ENCODE data around the gene ULBP3.
"Not testable (repeated sequence)": the region's sequence is repeated elsewhere in the genome, so short reads cannot be mapped to it uniquely, and the experiment has no call there.

The ULBP3 gene

GRCh38 chr6:150076196-150076893, 7.4 kb upstream of the ULBP3 start:
- no peak for DNase-seq (ENCODE audit: low read depth in 4 of 4, low spot score in 1 of 4)

DNA sequence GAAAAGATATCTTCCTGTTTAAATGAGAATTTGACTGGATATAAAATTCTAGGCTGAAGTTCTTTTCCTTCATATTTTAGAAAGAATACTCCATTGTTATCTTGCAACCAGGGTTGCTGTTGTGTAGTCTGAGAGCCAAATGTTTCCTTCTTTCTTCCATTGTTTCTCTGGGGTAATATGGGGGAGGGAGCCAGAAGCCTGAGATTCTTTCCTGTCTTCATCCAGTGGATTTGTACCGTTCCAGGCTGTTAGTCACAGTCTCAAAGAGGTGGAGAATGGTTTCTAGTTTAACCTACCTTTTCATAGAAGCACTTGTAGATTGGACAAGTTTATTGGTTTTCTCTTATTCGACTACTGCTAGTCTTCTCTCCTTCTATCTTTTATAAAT, 6.1 kb upstream of the ULBP3 start:
- DNase-seq (ENCODE audit: low read depth in 4 of 4, low spot score in 1 of 4) = no peak

DNA sequence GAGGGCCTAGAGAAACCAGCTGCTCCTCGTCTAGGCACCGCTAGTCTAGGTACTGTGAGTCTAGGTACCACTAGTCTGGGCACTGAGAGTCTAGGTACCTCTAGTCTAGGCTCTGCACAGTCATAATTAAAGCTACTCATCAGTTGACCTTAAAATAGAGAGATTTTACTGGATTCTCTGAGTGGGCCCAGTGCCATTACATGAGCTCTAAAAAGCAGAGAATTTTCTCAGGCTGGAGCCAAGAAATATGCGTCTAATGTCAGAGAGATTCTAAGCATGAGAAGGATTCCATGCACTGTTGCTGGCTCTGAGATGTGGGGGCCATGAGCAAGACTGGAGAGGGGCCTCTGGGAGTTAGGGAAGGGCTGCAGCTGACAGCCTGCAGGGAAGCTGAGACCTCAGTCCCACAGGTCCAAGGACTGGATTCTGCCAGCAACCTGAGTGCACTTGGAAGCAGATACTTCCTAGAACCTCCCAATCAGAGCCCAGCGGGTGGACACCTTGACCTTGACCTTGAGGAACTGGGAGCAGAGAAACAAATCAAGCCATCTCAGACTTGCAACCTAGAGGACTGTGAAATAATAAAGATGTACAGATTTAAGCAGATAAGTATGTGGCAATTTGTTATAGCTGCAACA, 5.6 kb upstream of the ULBP3 start:
- DNase-seq (ENCODE audit: low read depth in 4 of 4, low spot score in 1 of 4) = not testable (repeated sequence)

DNA sequence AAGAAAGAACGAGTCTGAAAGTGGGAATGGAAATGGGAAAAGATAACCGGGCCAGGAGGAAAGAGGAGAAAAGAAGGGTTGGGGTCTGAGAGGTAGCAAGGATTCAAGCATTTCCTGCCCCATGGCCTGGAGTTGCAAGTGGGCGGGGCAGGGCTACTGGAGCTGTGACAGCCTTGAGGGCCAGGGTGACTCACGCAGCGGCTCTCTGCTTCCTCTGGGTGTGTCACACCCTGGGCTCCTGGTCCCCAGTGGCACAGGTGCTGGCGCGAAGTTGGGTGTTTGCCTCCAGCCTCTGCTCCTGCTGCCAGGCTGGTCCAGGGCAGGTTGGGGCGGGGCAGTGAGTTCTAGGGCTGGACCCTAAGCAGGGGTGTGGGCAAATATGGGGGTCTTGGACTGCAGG, 3.3 kb upstream of the ULBP3 start:
- DNase-seq (ENCODE audit: low read depth in 4 of 4, low spot score in 1 of 4) = peak in 1 of 4 experiments; percentile 13

DNA sequence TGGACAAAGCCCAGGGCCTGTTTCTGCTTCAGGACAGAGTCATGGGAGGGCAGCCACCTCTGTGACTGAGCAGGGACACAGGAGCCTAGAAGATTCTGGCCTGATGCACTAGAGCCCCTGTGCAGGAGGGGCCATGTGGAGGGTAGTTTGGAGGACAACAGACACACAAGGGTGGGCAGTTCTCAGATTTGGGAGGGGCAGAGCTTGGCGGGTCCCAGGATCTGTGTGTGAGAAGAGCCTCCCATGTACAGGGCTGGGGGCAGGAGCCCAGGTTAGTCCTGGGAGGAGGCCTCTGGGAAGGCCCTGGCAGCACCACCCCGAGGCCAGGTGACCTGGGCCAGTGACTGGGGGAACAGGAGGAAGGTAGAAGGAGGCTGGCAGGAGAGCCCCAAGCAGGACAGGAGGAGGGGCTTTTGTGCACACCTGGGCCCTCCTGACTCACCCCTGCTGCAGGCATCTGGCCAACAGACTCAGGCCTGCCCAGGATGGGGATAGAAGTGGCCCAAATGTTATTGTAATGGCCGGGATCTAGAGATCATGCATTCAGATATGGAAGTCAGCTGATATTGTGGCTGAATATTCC, 1.4 kb upstream of the ULBP3 start:
- no peak for DNase-seq (ENCODE audit: low read depth in 4 of 4, low spot score in 1 of 4)

- no peak for DNase-seq (ENCODE audit: low read depth in 4 of 4, low spot score in 1 of 4)
Observed at GRCh38 chr6:150069706-150070105, 785 bp upstream of the ULBP3 start.

DNA sequence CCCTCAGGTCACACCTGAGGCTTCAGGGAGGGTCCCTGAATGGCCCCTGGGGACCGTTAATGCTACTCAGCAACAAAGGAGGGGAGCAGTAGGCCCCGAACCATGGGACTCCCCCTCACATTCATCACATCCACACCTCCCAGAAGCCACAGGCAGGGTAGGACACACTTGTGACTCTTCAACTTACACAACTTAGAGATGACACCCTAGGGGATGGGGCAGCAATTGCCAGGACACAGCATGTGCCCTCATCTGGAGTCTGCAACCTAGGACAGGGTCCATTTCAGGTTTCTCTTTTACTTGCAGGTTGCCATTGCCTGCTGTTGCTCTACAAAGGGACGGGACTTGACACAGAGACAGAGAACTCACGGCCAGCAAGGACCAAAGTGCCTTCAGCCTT, 770 bp downstream of the ULBP3 start:
- DNase-seq (ENCODE audit: low read depth in 4 of 4, low spot score in 1 of 4) = no peak

GRCh38 chr6:150065083-150065482, 3.8 kb downstream of the ULBP3 start:
- DNase-seq (ENCODE audit: low read depth in 4 of 4, low spot score in 1 of 4) = no peak

DNA sequence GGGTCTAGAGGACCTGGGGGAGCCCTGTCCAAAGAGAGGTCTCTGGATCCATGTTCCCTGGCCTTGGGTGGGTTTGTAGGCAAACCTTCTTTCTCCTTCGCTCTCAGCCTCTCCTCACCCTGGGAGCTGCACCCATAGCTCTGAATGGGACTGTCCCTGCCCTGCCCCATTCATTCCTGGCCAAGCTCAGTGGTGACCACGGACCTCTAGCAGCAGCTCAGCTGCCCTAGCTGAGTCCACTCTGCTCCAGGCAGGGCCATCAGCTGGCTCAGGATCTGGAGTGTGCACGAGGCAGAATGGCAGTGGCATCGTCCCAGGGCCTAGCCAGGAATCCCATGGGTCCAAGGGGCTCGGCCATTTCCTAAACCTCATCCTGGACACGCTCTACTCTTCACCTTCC, 5.3 kb downstream of the ULBP3 start:
- DNase-seq (ENCODE audit: low read depth in 4 of 4, low spot score in 1 of 4) = no peak

DNA sequence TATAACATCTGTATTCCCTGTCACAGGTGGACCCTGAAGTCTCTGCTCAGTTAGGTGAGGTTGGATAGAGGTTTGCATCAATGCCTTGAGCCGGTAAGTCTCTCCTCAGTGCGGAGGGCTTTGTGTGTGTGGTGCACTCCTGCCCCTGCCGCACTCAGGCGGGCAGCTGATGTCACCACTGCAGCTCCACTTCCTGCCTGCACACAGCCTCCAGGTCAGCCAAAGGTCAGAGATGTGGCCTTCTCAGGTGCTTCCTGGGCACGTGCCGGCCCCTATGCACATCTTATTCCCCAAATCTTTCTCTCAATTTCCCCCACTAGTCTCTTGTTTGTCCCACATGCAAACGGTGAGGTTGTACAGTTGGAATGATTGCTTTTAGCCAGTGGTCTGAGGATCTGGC, 8.9 kb downstream of the ULBP3 start:
- DNase-seq (ENCODE audit: low read depth in 4 of 4, low spot score in 1 of 4) = not testable (repeated sequence)

DNA sequence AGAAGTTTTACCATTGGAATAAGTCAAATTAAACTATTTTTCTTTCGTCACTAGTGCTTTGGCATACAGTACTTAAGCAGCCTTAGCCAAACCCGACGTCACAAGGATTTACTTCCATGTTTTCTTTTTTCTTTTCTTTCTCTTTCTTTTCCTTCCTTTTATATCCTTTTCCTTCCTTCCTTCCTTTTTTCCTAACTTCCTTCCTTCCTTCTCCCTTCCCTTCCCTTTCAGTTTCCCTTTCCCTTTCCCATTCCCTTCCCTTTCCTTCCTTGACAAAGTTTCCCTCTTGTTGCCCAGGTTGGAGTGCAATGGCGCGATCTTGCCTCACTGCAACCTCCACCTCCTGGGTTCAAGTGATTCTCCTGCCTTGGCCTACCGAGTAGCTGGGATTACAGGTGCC, 9.9 kb downstream of the ULBP3 start:
- no peak for DNase-seq (ENCODE audit: low read depth in 4 of 4, low spot score in 1 of 4)

- no peak for DNase-seq (ENCODE audit: low read depth in 4 of 4, low spot score in 1 of 4)
Observed at GRCh38 chr6:150058231-150058792, 10.6 kb downstream of the ULBP3 start.

GRCh38 chr6:150057501-150057951, 11.4 kb downstream of the ULBP3 start:
- DNase-seq (ENCODE audit: low read depth in 4 of 4, low spot score in 1 of 4) = no peak

GRCh38 chr6:150056916-150057315, 12.0 kb downstream of the ULBP3 start:
- no peak for DNase-seq (ENCODE audit: low read depth in 4 of 4, low spot score in 1 of 4)

DNA sequence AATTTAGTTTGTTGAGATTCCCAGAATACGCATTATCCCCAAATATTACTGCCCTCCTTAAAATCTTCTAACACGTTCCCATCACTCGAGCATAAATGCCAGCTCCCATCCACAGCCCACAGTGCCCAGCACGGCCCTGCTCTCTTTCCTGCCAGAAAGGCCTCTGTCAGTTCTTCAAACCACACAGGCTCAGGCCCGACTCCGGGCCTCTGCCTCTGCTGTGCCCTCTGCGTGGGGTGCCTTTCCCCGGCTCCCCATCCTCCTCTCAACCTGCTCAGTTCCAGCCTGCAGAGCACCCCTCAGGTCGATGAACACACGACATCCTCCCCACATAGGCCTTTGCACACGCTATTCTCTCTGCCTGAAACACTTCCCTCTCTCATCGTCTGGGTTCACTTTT, 12.8 kb downstream of the ULBP3 start:
- no peak for DNase-seq (ENCODE audit: low read depth in 4 of 4, low spot score in 1 of 4)

DNA sequence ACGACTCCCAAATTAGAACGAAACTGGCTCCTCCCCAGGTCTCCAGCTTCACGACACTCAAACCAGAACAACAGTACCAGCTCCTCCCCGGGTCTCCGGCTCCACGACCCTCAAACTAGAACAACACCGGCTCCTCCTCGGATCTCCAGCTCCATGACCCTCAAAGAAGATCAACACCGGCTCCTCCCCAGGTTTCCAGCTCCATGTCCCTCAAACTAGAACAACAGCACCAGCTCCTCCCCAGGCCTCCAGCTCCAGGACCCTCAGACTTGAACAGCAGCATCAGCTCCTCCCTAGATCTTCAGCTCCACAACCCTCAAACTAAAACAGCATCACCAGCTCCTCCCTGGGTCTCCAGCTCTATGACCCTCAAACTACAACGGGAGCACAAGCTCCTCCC, 13.8 kb downstream of the ULBP3 start:
- DNase-seq (ENCODE audit: low read depth in 4 of 4, low spot score in 1 of 4) = no peak

DNA sequence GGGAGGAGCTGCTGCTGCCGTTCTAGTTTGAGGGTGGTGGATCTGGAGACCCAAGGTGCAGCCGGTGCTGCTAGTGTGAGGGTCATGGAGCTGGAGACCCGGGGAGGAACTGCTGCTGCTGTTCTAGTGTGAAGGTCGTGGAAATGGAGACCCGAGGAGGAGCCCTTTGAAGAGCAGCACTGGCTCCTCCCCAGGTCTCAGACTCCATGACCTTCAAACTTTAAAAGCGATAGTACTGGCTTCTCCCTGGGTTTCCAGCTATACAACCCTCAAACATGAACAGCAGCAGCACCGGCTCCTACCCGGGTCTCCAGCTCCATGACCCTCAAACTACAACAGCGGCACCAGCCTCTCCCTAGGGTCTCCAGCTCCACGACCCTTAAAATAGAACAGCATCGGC, 15.5 kb downstream of the ULBP3 start:
- no peak for DNase-seq (ENCODE audit: low read depth in 4 of 4, low spot score in 1 of 4)

DNA sequence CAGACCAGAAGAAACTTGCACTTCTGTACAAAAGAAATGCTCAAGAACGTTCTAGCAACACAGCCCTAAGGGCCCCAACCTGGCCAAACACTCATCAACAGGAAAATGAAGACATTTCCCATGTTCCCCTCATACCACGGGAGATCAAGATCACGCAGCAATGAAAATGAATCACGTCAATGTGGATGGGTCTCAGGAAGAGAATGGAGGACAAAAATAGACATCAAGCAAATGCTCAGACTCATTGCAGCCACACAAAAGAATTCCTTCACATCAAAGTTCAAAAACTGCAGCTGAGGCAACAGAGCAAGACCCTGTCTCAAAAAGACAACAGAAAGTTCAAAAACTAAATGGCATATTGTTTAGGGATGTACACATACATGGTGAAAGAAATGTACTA, 18.1 kb downstream of the ULBP3 start:
- no peak for DNase-seq (ENCODE audit: low read depth in 4 of 4, low spot score in 1 of 4)

DNA sequence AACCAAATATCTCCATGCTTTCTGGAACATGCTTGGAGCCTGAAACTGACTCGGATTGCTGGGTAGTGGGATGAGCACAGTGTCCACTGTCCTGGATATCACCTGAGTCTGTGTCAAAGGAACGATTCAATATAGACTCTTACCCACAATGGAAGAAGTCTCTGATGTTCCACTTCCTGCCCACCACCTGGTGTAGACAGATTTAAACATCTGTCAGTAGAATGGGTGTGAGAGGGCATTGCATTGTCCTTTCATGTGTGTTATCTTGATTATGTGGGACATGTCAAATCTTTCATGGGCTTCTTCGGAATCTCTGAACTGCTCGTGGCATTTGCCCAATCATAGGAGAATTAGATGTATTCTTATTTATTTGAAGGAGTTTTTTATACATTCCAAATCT, 20.8 kb downstream of the ULBP3 start:
- DNase-seq (ENCODE audit: low read depth in 4 of 4, low spot score in 1 of 4) = no peak

DNA sequence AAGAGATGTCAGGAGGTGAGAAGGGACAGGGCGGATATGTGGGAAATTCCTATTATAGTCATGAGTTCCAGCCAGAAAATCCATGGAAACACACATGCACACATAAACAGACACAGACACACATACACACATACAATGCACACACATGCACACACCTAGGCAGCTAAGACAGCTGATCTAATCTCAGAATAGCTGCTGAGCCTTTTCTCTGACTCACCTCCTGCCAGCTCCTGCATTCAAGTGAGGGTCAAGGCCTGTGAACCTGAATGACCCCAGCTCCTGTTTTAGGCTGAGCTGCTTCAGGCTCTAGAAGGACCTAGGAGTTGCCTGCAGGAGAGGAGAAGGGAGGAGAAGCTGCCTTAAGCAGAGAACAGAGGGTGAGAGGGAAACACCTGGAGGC, 22.0 kb downstream of the ULBP3 start:
- DNase-seq (ENCODE audit: low read depth in 4 of 4, low spot score in 1 of 4) = no peak

DNA sequence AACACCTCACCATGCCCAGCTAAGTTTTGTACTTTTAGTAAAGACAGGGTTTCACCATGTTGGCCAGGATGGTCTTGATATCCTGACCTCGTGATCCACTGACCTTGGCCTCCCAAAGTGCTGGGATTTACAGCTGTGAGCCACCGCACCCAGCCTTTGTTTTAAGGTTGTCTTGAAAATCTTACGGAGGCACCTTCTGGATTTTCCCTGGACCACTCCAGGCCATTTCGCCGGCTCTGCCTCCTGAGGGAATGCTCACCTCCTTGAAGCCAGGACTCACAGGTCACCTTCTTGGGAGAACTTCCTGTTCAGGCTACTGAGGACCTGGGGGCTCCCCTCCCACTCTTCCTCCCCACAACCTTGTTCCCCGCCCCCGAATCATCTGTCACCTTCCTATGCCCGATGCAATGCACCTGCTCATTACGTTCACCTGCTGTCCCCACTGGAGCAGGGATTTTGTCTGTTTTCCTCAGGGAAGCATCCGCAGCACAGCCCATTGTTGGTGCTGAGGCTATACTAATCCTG, 24.2 kb downstream of the ULBP3 start:
- no peak for DNase-seq (ENCODE audit: low read depth in 4 of 4, low spot score in 1 of 4)
